ENCODE results near the gene HSD11B1L.
"Not testable (repeated sequence)": the region's sequence is repeated elsewhere in the genome, so short reads cannot be mapped to it uniquely, and the experiment has no call there.

Gene HSD11B1L

DNA sequence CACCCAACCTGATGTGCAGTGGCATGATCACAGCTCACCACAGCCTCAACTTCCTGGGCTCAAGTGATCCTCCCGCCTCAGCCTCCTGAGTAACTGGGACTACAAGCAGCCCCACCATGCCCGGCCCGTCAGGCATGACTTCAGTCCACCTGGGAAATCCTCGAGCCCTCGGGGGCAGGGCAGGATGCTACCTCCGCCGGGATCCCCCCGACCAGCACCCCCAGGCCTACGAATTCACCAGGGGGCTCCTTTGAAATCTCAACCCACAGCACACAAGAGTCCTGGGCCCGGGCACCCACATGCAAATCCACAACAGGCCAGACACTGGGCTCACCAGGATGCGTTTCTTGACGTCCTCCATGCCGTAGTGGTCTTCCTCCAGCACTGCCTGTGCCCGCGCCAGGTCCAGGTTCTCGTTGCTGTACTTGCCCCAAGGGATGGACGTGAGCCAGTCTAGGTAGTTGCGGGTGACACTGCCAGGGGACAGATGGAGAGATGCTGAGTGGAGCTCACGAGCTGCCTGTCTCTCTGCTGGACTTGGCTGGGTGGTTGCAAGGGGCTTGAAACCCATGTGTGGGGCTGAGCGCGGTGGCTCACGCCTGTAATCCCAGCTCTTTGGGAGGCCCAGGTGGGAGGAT is 19.7 kb downstream of the HSD11B1L start:
- no peak for DNase-seq (ENCODE audit: low read depth in 2 of 2)

DNA sequence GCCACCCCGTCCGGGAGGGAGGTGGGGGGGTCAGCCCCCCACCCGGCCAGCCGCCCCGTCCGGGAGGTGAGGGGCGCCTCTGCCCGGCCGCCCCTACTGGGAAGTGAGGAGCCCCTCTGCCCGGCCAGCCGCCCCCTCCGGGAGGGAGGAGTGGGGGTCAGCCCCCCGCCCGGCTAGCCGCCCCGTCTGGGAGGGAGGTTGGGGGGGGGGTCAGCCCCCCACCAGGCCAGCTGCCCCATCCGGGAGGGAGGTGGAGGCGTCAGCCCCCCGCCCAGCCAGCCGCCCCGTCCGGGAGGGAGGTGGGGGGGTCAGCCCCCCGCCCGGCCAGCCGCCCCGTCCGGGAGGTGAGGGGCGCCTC is 21.2 kb downstream of the HSD11B1L start:
- not testable (repeated sequence) for DNase-seq (ENCODE audit: low read depth in 2 of 2)

DNA sequence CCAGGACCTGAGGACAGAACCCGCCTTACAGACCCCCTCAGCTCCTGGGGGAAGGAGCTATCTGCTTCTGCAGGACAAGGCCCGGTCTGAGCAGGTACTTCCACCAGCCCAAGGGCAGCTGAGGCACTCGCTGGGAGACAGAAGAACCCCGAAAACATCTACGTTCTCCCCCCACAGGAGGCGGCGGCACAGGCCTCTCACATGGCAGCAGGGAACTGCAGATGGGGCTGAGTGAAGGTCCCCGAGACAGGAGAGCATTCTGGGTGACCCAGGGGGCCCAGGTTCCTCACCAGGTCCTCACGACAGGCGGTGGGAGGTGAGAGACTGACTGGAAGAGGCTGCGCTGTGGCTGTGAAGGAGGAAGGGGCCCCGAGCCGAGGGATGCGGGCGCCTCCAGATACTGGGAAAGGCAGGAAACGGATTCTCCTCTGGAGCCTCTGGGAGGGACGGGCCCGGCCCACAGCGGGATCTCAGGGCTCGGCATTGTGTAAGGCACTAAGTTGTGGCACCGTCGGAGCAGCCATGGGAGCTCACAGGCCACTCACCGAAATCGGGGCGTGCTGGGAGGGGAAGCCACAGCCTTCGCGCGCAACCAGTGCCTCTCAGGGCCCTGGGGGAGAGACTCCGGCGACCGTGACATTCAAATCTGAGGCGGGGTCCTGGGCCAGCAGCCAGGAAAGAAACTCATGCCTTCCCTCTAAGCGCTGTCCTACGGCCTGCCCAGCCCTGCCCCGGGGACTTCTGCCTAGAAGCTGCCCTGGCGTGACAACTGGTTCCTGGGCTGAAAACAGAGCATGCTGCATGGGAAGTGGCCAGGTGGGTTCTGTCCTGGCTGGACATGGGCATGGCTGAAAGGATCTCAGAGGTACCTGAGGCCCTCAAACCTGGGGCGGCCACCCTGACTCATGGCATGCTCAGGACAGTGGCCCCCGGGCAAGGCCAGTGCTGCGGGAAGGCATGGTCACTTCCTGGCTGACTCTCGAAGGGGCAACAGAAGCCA is 23.3 kb downstream of the HSD11B1L start:
- no peak for DNase-seq (ENCODE audit: low read depth in 2 of 2)

DNA sequence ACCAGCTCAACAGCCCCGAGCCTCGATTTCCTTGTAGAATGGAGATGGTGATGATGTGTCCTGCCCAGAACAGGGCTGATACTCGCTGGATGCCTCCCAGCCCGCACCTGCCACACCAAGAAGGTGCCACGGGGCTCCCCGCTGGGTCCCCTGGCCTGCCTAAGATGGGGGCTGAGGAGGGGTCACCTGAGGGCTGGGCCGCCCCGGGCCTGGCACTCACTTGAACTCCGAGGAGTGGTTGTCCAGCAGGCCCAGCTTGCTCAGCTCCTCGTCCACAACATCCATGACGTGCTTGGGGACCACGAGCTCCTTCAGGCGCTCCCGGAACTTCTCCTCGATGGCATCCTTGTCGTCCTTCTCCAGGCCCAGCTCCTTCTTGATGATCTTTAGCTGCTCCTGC is 24.7 kb downstream of the HSD11B1L start:
- DNase-seq (ENCODE audit: low read depth in 2 of 2) = no peak

DNA sequence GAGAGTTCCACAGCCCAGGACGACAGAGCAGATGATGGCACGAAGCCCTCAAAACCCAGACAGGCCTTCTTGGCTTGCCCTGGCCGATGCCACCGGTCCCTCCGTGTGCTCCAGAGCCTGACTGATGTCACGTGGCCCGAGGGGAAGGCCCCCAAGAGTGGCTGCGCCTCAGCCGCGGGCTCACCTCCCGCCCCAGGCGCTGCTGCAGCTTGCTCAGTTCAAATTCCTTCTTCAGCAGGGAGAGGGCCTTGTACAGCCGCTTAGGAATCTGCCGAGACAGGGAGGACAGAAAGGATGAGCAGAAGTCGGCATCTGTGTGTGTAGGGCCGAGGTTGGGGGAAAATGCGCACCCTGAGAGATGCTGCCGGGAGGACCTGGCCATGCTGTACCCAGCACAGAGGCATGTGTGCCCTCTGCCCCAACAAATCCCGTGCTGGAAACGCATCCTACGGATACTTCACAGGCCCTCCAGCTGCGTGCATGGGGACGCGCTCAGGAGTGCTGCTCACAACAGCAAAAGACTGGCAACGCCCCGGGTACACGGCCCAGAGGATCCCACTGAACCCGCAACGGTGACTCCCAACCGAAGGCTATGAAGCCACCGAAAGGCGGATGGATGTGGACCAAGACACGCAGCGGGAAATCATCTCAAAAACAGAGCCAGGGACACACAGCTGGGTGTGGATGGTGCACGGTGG is 26.2 kb downstream of the HSD11B1L start:
- DNase-seq (ENCODE audit: low read depth in 2 of 2) = no peak

DNA sequence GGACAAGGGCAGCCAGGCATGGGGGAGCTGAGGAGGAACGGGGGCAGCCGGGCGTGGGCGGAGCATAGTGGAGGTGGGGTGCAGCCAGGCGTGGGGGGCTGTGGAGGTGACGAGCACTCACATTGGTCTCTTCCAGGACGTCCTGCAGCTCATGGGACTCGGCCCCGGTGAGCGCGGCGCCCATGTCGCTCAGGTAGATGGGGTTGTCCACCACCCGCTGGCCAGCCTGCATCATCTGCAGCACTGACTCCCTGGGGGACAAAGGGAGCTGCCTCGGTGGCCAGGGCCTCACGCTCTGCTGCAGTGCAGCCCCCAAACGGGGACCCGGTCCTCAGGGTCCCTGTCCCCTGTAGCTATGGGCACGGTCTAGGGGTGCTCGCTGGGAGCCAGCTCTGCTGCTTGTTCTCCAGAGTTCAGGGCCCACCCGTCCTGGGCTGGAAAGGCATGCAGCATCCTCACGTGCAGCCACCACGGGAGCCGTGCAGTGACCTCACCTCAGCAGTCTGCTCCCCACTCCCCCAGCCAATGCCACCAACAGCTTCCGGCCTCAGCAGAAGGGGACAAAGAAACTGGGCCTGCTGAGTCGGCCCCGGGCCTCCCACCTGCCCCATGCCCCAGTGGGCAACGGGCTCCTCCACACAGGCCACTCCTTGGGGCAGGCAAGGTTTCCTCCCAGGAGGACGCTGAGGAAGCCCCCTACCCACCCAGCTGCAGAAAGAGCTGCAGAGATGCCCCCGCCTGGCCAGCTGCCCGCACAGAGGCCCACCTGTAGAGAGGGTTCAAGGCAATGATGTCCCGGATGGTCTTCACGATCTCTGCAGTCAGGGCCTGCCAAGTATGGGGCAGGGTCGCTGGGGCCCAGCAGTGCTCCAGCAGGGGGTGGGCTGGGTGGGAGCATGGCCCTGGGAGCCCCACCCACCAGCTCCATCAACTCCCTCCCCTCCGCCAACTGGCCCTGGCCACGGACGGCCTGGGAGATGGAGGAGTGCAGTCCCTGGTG is 27.0 kb downstream of the HSD11B1L start:
- no peak for DNase-seq (ENCODE audit: low read depth in 2 of 2)

DNA sequence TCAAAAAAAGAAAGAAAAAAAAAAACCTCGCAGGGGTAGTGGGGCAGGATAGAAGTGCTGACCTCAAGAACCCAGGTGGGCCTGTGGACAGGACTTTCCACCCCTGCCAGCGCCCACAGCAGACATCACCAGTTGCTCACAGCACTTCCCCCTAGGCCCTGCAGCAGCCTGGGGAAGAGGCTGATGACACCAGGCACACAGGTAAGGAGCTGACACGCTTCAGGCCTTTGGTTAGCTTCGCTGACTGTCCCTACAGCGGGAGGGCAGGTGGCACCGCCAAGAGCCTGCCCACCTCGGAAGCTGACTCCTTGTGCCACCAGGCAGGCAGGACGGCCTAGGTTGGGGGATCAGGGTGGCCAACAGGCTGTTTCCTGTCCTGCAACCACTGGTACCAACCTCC is 30.2 kb downstream of the HSD11B1L start:
- DNase-seq (ENCODE audit: low read depth in 2 of 2) = no peak

DNA sequence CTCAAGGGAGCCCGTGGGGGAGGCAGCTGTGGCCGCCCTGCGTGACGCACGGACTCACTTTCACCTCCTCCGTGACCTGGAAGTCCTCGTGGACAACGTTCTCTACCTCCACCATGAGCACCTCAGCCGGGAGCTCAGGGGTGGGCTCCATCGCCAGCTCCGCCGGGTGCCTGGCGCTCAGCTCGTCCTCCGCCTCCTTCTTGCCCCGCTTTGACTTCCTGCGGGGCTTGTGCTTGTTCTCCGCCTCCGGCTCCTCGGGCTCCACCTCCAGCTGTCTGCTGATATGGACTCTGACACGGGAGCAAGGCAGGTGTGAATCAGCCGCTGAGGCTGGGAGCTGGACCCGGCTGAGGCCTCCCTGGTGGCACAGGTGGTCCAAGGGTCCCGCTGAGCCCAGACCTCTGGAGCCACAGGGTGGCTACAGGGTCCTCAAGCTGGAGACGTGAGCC is 30.9 kb downstream of the HSD11B1L start:
- DNase-seq (ENCODE audit: low read depth in 2 of 2) = no peak

DNA sequence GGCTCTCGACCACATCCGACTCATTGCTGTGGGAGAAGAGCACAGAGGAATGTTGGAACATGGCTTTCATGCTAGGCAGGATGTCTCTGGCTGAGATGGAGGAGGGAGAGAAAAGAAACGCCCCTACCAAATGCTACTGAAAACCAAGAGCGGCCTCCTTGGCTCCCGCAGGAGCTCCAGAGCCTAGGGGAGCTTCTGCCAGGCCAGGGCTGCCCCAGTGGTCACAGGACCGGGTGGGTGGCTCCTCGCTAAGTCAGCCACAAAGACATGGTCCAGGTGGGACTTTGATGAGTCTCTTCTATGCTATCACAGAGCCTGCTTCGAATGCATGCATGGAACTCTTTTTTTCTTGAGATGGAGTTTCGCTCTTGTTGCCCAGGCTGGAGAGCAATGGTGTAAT is 32.4 kb downstream of the HSD11B1L start:
- no peak for DNase-seq (ENCODE audit: low read depth in 2 of 2)

DNA sequence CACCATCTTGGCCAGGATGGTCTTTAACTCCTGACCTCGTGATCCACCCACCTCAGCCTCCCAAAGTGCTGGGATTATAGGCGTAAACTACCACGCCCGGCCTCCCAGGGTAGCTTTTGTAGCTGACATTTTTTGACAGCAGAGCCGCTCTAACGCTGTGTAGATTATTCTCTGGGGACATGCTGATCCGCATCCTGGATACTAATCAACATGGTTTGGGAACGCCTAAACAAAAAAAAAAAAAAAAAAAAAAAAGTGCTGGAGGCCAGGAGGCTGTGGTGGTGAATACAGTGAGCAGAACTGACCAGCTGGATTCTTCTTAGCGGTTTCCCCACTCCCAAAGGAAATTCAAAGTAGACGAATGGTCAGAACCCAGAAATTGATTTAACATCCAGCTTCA is 34.0 kb downstream of the HSD11B1L start:
- DNase-seq (ENCODE audit: low read depth in 2 of 2) = no peak

DNA sequence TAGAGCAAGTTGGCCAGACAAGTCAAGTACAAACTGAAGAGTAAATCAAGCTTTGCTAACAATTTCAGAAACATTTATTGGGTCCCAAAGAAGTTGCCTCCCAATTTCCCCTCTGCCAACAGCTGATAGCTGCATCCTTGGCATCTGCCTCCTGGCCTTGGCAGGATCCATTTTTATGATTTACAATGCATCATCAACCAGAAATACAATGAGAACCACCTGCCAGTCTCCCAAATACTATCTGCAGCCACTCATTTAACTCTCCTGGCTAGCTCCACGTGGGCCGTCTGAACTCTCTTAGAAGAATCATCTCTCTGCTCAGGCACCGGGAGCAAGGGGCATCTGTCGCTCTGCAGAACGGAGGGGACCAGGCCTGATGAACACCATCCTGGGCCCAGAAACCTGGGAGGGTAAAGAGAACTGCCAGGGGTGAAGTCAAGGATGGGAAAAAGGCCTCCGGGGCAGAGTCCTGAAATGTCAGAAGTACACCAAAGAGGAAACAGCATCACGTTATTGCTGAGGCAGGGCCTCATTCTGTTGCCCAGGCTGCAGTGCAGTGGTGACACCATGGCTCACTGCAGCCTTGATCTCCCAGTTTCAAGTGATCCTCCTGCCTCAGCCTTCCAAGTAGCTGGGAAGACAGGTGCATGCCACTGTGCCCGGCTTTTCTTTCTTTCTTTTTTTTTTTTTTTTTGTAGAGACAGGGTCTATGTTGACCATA is 36.5 kb downstream of the HSD11B1L start:
- no peak for DNase-seq (ENCODE audit: low read depth in 2 of 2)

DNA sequence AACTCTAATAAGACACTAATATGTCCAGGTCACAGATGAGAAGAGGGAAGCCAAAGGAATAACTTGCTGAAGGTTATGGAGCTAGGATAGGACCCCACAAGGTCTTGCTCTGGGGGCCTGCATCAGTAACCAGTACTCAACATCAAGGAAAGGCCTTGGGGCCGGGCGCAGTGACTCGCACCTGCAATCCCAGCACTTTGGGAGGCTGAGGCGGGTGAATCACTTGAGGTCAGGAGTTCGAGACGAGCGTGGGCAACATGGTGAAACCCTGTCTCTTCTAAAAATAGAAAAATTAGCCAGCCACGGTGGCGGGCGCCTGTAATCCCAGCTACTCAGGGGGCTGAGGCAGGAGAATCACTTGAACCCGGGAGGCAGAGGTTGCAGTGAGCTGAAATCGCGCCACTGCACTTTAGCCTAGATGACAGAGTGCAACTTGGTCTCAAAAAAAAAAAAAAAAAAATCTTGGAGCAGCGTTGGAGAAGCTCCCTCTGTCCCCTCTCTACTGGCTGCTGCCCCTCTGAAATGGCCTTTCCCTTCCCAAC is 37.3 kb downstream of the HSD11B1L start:
- no peak for DNase-seq (ENCODE audit: low read depth in 2 of 2)

DNA sequence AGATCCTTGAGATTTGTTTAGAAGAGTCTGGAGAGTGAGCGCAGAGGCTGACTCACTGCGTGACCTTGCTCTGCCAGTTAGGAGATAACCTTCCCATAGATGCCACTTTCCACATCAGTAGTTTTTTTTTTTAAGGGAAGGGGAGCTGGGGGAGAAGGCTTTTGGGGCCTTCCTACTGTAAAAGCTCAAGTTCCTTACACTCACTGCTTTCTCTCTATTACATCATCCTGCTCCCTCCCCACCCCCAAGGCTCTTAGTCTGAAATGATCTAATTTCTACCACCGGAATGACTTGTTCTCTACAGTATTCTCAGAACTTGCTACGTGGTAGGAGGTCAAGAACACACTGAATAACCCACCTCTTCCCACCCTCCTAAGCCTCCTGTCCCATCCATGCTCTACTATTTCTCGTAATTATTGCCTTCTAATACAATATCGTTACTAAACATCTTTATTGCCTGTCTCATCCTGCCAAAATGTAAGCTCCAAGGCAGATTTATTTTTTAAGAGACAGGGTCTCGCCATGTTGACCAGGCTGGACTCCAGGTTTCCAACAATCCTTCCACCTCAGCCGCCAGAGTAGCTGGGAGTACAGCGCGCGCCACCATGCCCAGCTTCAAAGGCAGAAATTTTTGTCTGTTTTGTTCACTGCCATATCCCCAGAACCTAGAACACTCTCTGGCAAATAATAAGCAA is 37.9 kb downstream of the HSD11B1L start:
- peak; percentile 85 to 88 for DNase-seq (ENCODE audit: low read depth in 2 of 2)

DNA sequence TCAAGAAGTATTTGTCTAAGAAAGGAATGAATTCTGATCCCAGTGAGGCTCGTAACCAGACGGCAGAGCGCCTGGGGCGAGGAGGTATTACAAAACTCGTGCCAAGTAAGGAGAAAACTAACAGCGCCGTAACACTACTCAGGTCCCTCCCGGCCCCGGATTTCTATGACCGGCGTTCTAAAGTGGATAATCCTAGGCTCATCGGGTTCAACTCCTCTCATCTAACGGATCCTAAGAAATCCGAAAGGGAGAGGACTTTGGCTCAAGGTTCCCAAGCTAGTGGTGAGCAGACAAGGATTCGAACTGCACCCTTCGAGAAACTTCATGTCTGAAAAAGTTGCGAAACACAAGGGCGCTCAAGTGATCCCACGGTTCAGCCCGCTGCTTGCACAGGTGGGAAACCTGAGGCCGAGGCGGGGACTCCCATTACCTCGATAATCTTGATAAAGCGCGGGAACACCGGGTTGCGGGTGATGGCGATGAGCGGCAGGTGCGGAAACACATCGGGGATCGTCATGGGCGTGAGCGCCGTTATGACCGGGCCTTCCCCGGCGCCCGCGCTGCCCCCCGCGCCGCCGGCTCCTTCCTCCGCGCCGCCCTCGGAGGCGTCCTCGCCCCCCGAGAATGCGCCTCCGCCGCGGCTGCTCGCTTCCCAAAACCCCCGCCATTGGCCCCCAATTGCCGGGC is 38.6 kb downstream of the HSD11B1L start:
- no peak for DNase-seq (ENCODE audit: low read depth in 2 of 2)

DNA sequence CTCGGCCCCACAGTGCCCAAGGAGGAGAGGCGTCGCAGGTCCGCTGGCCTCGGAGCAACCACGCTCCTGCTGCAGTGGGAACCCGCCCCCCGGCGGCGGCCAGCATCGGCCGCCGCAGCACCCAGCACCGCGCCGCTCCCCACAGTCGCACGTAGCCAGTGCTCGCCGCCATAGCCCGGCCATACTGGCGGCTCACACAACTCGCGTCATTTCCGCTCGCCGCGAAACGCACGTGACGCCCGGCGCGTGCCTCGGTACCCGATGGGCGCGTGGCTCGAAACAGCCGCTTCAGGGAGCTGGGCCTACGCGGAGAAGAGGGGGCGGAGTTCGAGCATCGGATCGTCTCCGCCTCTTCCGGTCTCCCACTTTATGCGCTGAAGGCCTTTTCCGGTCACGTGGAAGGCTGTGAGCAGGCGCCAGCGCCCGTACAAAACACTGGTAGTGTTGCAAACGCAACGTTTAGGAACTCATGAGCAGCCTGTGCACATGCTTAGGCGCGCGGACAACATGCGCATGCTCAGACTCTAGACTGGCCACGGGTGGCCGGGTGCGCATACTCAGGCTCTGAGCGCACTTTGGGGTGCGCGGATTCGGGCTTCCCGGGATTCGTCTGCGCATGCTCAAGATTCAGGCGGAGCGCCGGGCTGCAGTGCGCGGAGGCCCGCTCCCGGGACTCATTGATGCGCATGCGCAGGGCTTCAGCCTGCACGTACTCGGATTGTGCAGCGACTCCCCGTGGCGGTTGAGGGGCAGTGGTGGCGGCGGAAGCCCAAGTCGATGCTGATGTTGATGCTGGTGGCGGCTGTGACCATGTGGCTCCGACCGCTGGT is 39.3 kb downstream of the HSD11B1L start, which contains the start of the genes CATSPERD and LONP1:
Gene CATSPERD (plus strand): TSS at position 677 of the 830 bp plus-strand sequence. CDS start 101 bp downstream, at position 778.
Gene LONP1 (minus strand): TSS at position 186 of the 830 bp plus-strand sequence. CDS start 14 bp downstream, at position 172.
- peak; percentile 97 to 98 for DNase-seq (ENCODE audit: low read depth in 2 of 2)

DNA sequence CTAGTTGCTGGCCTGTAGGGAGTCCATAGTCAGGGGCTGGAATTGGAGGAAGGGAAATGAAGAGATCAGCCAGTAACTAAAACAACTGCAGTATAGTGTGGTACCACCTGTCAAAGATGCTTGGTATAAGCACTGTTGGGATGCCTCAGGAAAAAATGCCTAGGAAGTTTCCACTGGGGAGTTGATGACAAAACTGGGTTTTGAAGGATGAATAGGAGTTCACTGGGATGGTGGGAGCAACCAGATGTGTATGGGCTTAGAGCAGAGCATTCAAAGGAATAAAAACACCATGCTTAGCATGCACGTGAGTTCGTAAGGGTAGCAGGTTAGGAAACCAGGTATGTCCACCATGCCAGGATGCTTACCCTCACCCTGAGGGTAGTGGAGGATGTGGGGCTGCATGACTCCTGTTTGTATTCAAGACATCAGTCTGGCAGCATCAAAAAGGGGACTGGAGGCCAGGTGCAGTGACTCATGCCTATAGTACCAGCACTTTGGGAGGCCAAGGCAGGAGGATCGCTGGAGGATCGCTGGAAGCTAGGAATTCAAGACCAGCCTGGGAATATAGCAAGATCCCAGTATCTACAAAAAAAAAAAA is 46.7 kb downstream of the HSD11B1L start:
- no peak for DNase-seq (ENCODE audit: low read depth in 2 of 2)

DNA sequence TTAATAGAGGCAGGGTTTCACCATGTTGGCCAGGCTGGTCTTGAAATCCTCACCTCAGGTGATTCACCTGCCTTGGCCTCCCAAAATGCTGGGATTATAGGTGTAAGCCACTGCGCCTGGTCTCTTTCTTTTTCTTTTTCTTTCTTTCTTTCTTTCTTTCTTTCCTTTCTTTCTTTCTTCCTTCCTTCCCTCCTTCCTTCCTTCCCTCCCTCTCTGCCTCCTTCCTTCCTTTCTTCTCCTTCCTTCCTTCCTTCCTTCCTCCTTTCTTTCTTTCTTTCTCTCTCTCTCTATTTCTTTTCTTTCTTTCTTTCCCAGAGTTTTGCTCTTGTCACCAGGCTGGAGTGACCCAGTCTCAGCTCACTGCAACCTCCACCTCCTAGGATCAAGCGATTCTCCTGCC is 52.3 kb downstream of the HSD11B1L start:
- DNase-seq (ENCODE audit: low read depth in 2 of 2) = not testable (repeated sequence)
